ENCODE results near the gene CALCOCO1. TPM values are rescaled to one million over a fixed set of nuclear protein-coding genes. Genes with fewer than 3 reads are reported as not detected.

The CALCOCO1 gene
- total RNA-seq = 100 to 1,000 TPM in 3 of 5 experiments, 10 to 100 TPM in 2; 66.1 to 175 (median 137) TPM
- polyA plus RNA-seq = 10 to 100 TPM; 58.7 to 68.9 TPM
- total RNA-seq = 86.8 reads per million, percentile 82 among the genes with 10 or more reads in this experiment

GRCh38 chr12:53727310-53728041 is at the start of gene CALCOCO1:
TSS of gene CALCOCO1 (minus strand) at chr12:53727452. CDS start at chr12:53725242, 2,210 bp downstream.
- H3K27ac Mint-ChIP-seq = peak within 1 kb of the TSS; percentile 69 to 98 (median 91)
- Histone ChIP-seq H3K4me3 (ENCODE audit: low read length) (peak within 1 kb of the TSS; percentile 94), H3K9me3 (ENCODE audit: control insufficient read depth in 2 of 3, low read length in 3 of 3) (no peaks in the 10 kb centered on the region), H3K27ac (ENCODE audit: low read depth, low read length) (peak within 1 kb of the TSS; percentile 73), H3K27me3 (ENCODE audit: control insufficient read depth in 2 of 2, insufficient read depth in 2 of 2, low read length in 2 of 2) (no peaks in the 10 kb centered on the region), H3K36me3 (ENCODE audit: control insufficient read depth in 2 of 3, insufficient read depth in 3 of 3, low read length in 3 of 3) (peaks cover under 1 to 25% (median 17%) of the 10 kb centered on the region in 3 experiments), H3K4me1 (ENCODE audit: control insufficient read depth in 2 of 2, insufficient read depth in 2 of 2, low read length in 2 of 2) (peaks cover 13 to 17% of the 10 kb centered on the region in 2 donors)
- peaks cover 0 to 2% (median 0%) of the 10 kb centered on the region in 11 donors for H3K9me3 Mint-ChIP-seq
- DNase-seq (peak; percentile 84 to 98 (median 95)), ATAC-seq (peak; percentile 98)
- CTCF ChIA-PET = interaction anchor here (0.7 to 4.2 kb wide), 7 partner anchors 11 to 37 kb away, joined by 3 to 48 read pairs (median 3); no protein-coding TSS in a partner anchor
- POLR2A ChIA-PET = interaction anchor here (0.8 to 2.4 kb wide), 9 partner anchors 8 to 101 kb away, joined by 3 to 13 read pairs (median 5); partner anchors contain the start of genes ATF7, ATP5MC2 and CISTR
- H3K27me3 Mint-ChIP-seq = peaks cover 0 to 13% (median 0%) of the 10 kb centered on the region in 5 donors
- peaks cover 10 to 41% (median 32%) of the 10 kb centered on the region in 7 donors for H3K4me1 Mint-ChIP-seq
- peak within 1 kb of the TSS; percentile 91 to 100 (median 94) for H3K4me3 Mint-ChIP-seq
- intact Hi-C loops (cut with micrococcal nuclease) = loop anchor here (1.0 to 5.0 kb wide), 20 partner anchors 11 to 685 kb away; partner anchors contain the start of genes AAAS (in 2 of the 2), ATF7 (in 2 of the 2), ATP5MC2 (in 2 of the 2) and TARBP2 (in 2 of the 2)
- H3K36me3 Mint-ChIP-seq = peaks cover 6 to 27% (median 17%) of the 10 kb centered on the region in 5 donors

GRCh38 chr12:53776872-53777271 is 49.6 kb upstream of the CALCOCO1 start:
- Mint-ChIP-seq H3K9me3 (no peaks in the 10 kb centered on the region), H3K27ac (no peak overlapping the region), H3K36me3 (no peaks in the 10 kb centered on the region), H3K4me1 (no peaks in the 10 kb centered on the region), H3K4me3 (no peak overlapping the region), H3K27me3 (peaks cover 34 to 57% (median 51%) of the 10 kb centered on the region in 5 donors)
- Histone ChIP-seq H3K36me3 (ENCODE audit: control insufficient read depth in 2 of 3, insufficient read depth in 3 of 3, low read length in 3 of 3) (no peaks in the 10 kb centered on the region), H3K27ac (ENCODE audit: low read depth, low read length) (no peak overlapping the region), H3K4me3 (ENCODE audit: low read length) (no peak overlapping the region), H3K9me3 (ENCODE audit: control insufficient read depth in 2 of 3, low read length in 3 of 3) (no peaks in the 10 kb centered on the region), H3K27me3 (ENCODE audit: control insufficient read depth in 2 of 2, insufficient read depth in 2 of 2, low read length in 2 of 2) (peaks cover 0 to 8% of the 10 kb centered on the region in 2 donors), H3K4me1 (ENCODE audit: control insufficient read depth in 2 of 2, insufficient read depth in 2 of 2, low read length in 2 of 2) (no peaks in the 10 kb centered on the region)
- DNase-seq (no peak), ATAC-seq (no peak)
- ChIA-PET POLR2A (no interaction called here), CTCF (no interaction called here)
- intact Hi-C loops (cut with micrococcal nuclease) = no loop called here

GRCh38 chr12:53775478-53776145 is 48.4 kb upstream of the CALCOCO1 start:
- Histone ChIP-seq H3K27me3 (ENCODE audit: control insufficient read depth in 2 of 2, insufficient read depth in 2 of 2, low read length in 2 of 2) (peaks cover 0 to under 1% of the 10 kb centered on the region in 2 donors), H3K9me3 (ENCODE audit: control insufficient read depth in 2 of 3, low read length in 3 of 3) (no peaks in the 10 kb centered on the region), H3K4me3 (ENCODE audit: low read length) (no peak overlapping the region), H3K27ac (ENCODE audit: low read depth, low read length) (no peak overlapping the region), H3K4me1 (ENCODE audit: control insufficient read depth in 2 of 2, insufficient read depth in 2 of 2, low read length in 2 of 2) (no peaks in the 10 kb centered on the region), H3K36me3 (ENCODE audit: control insufficient read depth in 2 of 3, insufficient read depth in 3 of 3, low read length in 3 of 3) (no peaks in the 10 kb centered on the region)
- Mint-ChIP-seq H3K9me3 (no peaks in the 10 kb centered on the region), H3K36me3 (no peaks in the 10 kb centered on the region), H3K27ac (no peak overlapping the region), H3K4me1 (no peaks in the 10 kb centered on the region), H3K4me3 (no peak overlapping the region), H3K27me3 (peaks cover 30 to 56% (median 51%) of the 10 kb centered on the region in 5 donors)
- POLR2A ChIA-PET = no interaction called here
- CTCF ChIA-PET = no interaction called here
- no peak for ATAC-seq
- no peak for DNase-seq
- intact Hi-C loops (cut with micrococcal nuclease) = no loop called here

GRCh38 chr12:53770281-53770680 is 43.0 kb upstream of the CALCOCO1 start:
- Histone ChIP-seq H3K36me3 (ENCODE audit: control insufficient read depth in 2 of 3, insufficient read depth in 3 of 3, low read length in 3 of 3) (no peaks in the 10 kb centered on the region), H3K9me3 (ENCODE audit: control insufficient read depth in 2 of 3, low read length in 3 of 3) (no peaks in the 10 kb centered on the region), H3K4me1 (ENCODE audit: control insufficient read depth in 2 of 2, insufficient read depth in 2 of 2, low read length in 2 of 2) (no peaks in the 10 kb centered on the region), H3K4me3 (ENCODE audit: low read length) (no peak overlapping the region), H3K27me3 (ENCODE audit: control insufficient read depth in 2 of 2, insufficient read depth in 2 of 2, low read length in 2 of 2) (peaks cover 0 to 7% of the 10 kb centered on the region in 2 donors), H3K27ac (ENCODE audit: low read depth, low read length) (no peak overlapping the region)
- intact Hi-C loops (cut with micrococcal nuclease) = no loop called here
- POLR2A ChIA-PET = no interaction called here
- Mint-ChIP-seq H3K9me3 (no peaks in the 10 kb centered on the region), H3K4me3 (no peak overlapping the region), H3K27ac (no peak overlapping the region), H3K27me3 (peaks cover 41 to 65% (median 52%) of the 10 kb centered on the region in 5 donors), H3K4me1 (no peaks in the 10 kb centered on the region), H3K36me3 (peaks cover 0 to 3% (median 0%) of the 10 kb centered on the region in 5 donors)
- CTCF ChIA-PET = no interaction called here
- no peak for DNase-seq
- no peak for ATAC-seq

- CTCF ChIA-PET = no interaction called here
- H3K4me1 Mint-ChIP-seq = no peaks in the 10 kb centered on the region
- peaks cover 0 to 7% of the 10 kb centered on the region in 2 donors for H3K27me3 ChIP-seq (ENCODE audit: control insufficient read depth in 2 of 2, insufficient read depth in 2 of 2, low read length in 2 of 2)
Measured at GRCh38 chr12:53768976-53769375, 41.7 kb upstream of the CALCOCO1 start.

GRCh38 chr12:53766881-53767280 is 39.6 kb upstream of the CALCOCO1 start:
- H3K4me3 Mint-ChIP-seq = no peak overlapping the region
- H3K9me3 Mint-ChIP-seq = no peaks in the 10 kb centered on the region
- H3K36me3 ChIP-seq (ENCODE audit: control insufficient read depth in 2 of 3, insufficient read depth in 3 of 3, low read length in 3 of 3) = no peaks in the 10 kb centered on the region
- H3K36me3 Mint-ChIP-seq = peaks cover 0 to 3% (median 0%) of the 10 kb centered on the region in 5 donors
- intact Hi-C loops (cut with micrococcal nuclease) = no loop called here
- H3K4me1 ChIP-seq (ENCODE audit: control insufficient read depth in 2 of 2, insufficient read depth in 2 of 2, low read length in 2 of 2) = no peaks in the 10 kb centered on the region
- H3K4me1 Mint-ChIP-seq = no peaks in the 10 kb centered on the region
- DNase-seq (no peak), ATAC-seq (no peak)
- no peak overlapping the region for H3K4me3 ChIP-seq (ENCODE audit: low read length)
- no peaks in the 10 kb centered on the region for H3K9me3 ChIP-seq (ENCODE audit: control insufficient read depth in 2 of 3, low read length in 3 of 3)
- ChIA-PET POLR2A (interaction anchor here (1.0 kb wide), 1 partner anchor 20 kb away, joined by 3 read pairs; no protein-coding TSS in a partner anchor), CTCF (no interaction called here)
- H3K27ac Mint-ChIP-seq = no peak overlapping the region
- H3K27me3 Mint-ChIP-seq = peaks cover 55 to 73% (median 61%) of the 10 kb centered on the region in 5 donors
- peaks cover 0 to 7% of the 10 kb centered on the region in 2 donors for H3K27me3 ChIP-seq (ENCODE audit: control insufficient read depth in 2 of 2, insufficient read depth in 2 of 2, low read length in 2 of 2)
- H3K27ac ChIP-seq (ENCODE audit: low read depth, low read length) = no peak overlapping the region

More at GRCh38 chr12:53768976-53769375, 41.7 kb upstream of the CALCOCO1 start:
- ATAC-seq = no peak
- no peak overlapping the region for H3K27ac ChIP-seq (ENCODE audit: low read depth, low read length)
- no peak overlapping the region for H3K4me3 ChIP-seq (ENCODE audit: low read length)
- Mint-ChIP-seq H3K36me3 (peaks cover 0 to 3% (median 0%) of the 10 kb centered on the region in 5 donors), H3K9me3 (no peaks in the 10 kb centered on the region), H3K27ac (no peak overlapping the region), H3K4me3 (no peak overlapping the region), H3K27me3 (peaks cover 47 to 72% (median 60%) of the 10 kb centered on the region in 5 donors)
- POLR2A ChIA-PET = interaction anchor here (0.7 to 1.2 kb wide), 2 partner anchors 11 to 12 kb away, joined by 3 read pairs; no protein-coding TSS in a partner anchor
- no peaks in the 10 kb centered on the region for H3K4me1 ChIP-seq (ENCODE audit: control insufficient read depth in 2 of 2, insufficient read depth in 2 of 2, low read length in 2 of 2)
- intact Hi-C loops (cut with micrococcal nuclease) = no loop called here
- no peaks in the 10 kb centered on the region for H3K36me3 ChIP-seq (ENCODE audit: control insufficient read depth in 2 of 3, insufficient read depth in 3 of 3, low read length in 3 of 3)
- H3K9me3 ChIP-seq (ENCODE audit: control insufficient read depth in 2 of 3, low read length in 3 of 3) = no peaks in the 10 kb centered on the region
- no peak for DNase-seq

All from naive thymus-derived CD4-positive, alpha-beta T cell (primary cell).